Stimulated activated CD4-positive, alpha-beta T cell treated with anti-CD3 and anti-CD28 coated beads, Interleukin-1b, Interleukin-23, amount 100 ng/mL, for 24 hours (primary cell): ENCODE results near the gene PTPRG.

Experiments used
- DNase-seq, 4 experiments: peaks; one replicate each; pipeline ENCODE4 v3.0.0-alpha.2; 2020; ENCODE audit warnings: low read depth in 4 of 4, low spot score in 1 of 4

PTPRG gene

DNA sequence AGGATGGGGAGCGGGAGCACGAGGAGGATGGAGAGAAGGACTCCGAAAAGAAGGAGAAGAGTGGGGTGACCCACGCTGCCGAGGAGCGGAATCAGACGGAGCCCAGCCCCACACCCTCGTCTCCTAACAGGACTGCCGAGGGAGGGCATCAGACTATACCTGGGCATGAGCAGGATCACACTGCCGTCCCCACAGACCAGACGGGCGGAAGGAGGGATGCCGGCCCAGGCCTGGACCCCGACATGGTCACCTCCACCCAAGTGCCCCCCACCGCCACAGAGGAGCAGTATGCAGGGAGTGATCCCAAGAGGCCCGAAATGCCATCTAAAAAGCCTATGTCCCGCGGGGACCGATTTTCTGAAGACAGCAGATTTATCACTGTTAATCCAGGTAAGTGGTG lies 642.2 kb downstream of the PTPRG start:
- no peak for DNase-seq

DNA sequence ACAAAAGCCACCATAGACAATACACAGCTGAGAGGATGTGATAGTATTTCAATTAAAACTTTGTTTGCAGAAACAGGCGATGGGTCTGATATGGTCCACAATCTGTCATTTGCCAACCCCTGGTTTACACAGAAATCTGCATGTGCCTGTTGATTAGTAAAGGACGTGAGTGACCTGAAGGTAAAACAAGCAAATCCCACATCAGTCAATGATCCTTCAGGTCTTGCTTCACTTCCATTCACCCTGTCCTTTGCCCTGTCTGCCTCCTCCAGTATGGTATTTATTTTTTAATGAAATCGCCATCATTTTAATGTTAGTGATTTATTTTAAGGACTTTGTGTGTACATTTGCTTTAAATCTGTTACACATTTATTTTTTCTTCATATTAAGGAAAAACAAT lies 645.8 kb downstream of the PTPRG start:
- DNase-seq: no peak

- DNase-seq: no peak
Measured at GRCh38 chr3:62208385-62208784, 647.0 kb downstream of the PTPRG start.

DNA sequence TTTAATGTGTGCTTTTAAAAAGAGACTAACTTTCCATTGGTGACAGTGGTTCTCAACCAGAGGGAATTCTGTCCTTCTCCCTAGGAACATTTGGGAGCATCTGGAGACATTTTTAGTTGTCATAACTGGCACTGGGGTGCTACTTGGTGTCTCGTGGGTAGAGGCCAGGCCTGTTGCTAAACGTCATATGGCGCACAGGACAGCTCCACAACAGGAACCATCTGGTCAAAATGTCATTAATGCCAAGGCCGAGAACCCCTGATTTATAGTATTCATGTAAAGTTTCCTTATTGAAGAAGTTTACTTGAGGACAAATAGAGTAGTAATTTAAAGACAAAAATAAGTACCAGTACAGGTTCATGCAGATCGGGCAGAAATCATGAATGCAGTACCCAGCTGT lies 647.7 kb downstream of the PTPRG start:
- DNase-seq: no peak

GRCh38 chr3:62210011-62210410 lies 648.6 kb downstream of the PTPRG start:
- no peak for DNase-seq

GRCh38 chr3:62211675-62212429 lies 650.5 kb downstream of the PTPRG start:
- no peak for DNase-seq

GRCh38 chr3:62214850-62215249 lies 653.5 kb downstream of the PTPRG start:
- DNase-seq: no peak

DNA sequence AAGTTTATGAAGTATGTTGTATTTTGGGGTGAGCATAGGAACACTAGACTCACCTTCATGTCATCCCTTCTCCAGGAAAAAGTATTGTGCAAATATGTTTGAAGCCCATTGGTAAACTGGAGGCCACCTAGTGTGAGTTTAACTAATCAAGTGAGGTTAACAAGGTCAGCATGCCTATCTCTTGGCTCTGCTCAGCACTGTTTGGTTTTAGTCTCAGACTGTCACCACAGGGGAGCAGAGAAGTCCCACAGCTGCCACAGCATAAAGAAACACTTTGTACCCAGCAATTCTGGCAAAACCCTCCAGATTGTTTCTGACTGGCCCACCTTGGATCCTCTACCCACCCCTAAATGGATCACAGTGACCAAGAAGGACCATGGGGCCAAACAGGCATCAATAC lies 659.2 kb downstream of the PTPRG start:
- no peak for DNase-seq

GRCh38 chr3:62225051-62225450 lies 663.7 kb downstream of the PTPRG start:
- DNase-seq: no peak

- DNase-seq: no peak
Measured at GRCh38 chr3:62226601-62227339, 665.4 kb downstream of the PTPRG start.

GRCh38 chr3:62228467-62228866 lies 667.1 kb downstream of the PTPRG start:
- no peak for DNase-seq

GRCh38 chr3:62229211-62229610 lies 667.8 kb downstream of the PTPRG start:
- no peak for DNase-seq

GRCh38 chr3:62229908-62230307 lies 668.5 kb downstream of the PTPRG start:
- DNase-seq: no peak

DNA sequence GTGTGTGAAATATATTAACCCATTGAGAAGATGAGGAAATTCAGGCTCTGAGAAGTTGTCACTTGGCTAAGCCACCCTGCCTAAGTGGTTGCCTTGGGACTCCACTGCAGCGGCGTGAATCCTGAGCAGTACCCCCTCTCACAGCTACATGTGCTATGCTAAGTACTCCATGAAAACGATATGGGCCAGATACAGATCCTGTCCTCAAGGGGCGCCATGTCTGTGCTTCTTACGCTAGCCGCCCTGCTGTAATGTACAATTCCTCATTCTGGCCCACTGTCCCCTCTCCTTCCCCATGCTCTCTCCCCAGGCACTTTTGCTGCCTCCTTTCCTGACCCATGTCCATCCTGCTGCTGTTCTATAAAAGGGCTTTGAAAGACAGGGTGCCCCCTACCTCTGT lies 671.7 kb downstream of the PTPRG start:
- no peak for DNase-seq

- DNase-seq: no peak
Measured at GRCh38 chr3:62236016-62236415, 674.6 kb downstream of the PTPRG start.

GRCh38 chr3:62237286-62237948 lies 676.0 kb downstream of the PTPRG start:
- no peak for DNase-seq

DNA sequence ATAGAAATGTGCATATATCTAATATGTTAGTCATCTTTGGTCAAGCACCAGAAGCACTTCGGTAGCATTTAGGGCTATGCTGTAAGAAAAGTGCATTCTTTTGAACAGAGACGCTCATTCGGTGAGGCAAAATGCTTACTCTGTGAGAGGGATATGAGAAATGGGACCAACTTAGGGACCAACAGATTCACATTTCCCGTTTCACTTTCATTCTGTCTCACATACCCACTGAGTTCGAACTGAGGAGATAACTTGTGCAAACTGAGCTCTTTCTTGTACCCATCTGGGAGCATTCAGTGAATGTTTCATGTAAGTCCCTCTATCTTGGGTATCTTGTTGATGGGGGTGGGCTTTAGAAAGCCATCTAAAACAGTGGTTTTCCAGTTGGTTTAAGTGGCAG lies 676.6 kb downstream of the PTPRG start:
- DNase-seq: no peak

DNA sequence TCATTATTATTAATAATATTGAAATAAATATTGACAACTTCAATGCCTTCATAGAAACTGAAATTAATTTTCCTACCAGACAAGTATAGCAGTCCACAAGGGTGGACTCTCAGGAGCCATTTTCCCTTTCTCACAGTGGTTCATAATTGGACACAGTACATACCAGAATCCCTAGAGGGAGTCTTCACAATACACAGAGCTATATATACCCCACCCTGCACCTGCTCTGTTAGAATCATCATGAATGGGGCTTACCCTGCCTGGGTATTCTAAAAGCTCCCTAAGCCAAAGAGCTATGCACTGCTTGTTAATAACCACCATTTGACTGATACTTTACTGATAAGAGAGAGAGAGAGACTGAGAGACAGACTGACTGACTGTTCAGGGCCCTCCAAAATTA lies 677.1 kb downstream of the PTPRG start:
- no peak for DNase-seq

- no peak for DNase-seq
Measured at GRCh38 chr3:62241279-62241678, 679.9 kb downstream of the PTPRG start.

GRCh38 chr3:62242831-62243509 lies 681.6 kb downstream of the PTPRG start:
- DNase-seq: no peak

- no peak for DNase-seq
Measured at GRCh38 chr3:62246094-62246493, 684.7 kb downstream of the PTPRG start.

- DNase-seq: no peak
Measured at GRCh38 chr3:62246985-62247384, 685.6 kb downstream of the PTPRG start.
